NCI-H1092 treated with DMSO at 0.1 percent for 48 hours (cell line): ENCODE data around the gene APBB1.
"Not testable (repeated sequence)": the region's sequence is repeated elsewhere in the genome, so short reads cannot be mapped to it uniquely, and the experiment has no call there.

ENCODE experiments used
- DNase-seq: peaks from one replicate; lab custom pipeline; 2025; lab: John Stamatoyannopoulos, UW

The APBB1 gene

DNA sequence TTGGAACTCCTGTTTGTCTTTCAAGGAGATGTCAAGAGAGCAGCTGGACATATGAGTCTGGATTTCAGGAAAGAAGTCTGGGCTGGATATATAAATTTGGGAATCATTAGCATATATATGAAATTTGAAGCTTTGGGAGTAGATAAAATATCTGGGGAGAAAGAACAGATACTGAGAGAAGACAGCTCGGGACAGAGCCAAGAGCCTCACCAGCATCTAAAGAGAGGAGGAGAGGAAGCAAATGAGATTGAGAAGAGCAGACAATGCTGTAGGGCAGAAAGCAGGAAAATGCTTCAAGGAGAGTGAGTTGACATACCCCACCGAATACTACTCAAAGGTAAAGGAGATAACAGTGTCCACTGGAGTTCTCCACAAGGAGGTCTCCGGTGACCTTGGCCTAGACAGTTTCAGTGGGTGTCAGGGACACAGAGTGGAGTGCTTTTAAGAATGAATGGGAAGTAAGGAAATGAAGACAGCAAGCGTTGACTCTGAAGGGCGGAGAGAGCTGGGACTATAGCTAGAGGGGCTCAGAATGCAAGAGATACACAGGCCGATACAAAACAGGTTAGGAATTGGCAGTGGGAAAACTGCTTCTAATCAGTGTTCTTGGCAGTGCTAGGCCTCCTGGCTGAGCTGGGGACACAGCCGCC lies 862 bp downstream of the APBB1 start:
- DNase-seq: no peak

GRCh38 chr11:6415797-6416196 lies 3.1 kb downstream of the APBB1 start:
- no peak for DNase-seq

- DNase-seq: no peak
Measured at GRCh38 chr11:6414874-6415328, 4.0 kb downstream of the APBB1 start.

- no peak for DNase-seq
Measured at GRCh38 chr11:6413791-6414201, 5.1 kb downstream of the APBB1 start.

- no peak for DNase-seq
Measured at GRCh38 chr11:6411594-6412031, 7.3 kb downstream of the APBB1 start.

- no peak for DNase-seq
Measured at GRCh38 chr11:6410695-6411430, 8.0 kb downstream of the APBB1 start.

GRCh38 chr11:6406370-6406769 lies 12.5 kb downstream of the APBB1 start:
- no peak for DNase-seq

GRCh38 chr11:6405846-6406245 lies 13.0 kb downstream of the APBB1 start:
- DNase-seq: no peak

DNA sequence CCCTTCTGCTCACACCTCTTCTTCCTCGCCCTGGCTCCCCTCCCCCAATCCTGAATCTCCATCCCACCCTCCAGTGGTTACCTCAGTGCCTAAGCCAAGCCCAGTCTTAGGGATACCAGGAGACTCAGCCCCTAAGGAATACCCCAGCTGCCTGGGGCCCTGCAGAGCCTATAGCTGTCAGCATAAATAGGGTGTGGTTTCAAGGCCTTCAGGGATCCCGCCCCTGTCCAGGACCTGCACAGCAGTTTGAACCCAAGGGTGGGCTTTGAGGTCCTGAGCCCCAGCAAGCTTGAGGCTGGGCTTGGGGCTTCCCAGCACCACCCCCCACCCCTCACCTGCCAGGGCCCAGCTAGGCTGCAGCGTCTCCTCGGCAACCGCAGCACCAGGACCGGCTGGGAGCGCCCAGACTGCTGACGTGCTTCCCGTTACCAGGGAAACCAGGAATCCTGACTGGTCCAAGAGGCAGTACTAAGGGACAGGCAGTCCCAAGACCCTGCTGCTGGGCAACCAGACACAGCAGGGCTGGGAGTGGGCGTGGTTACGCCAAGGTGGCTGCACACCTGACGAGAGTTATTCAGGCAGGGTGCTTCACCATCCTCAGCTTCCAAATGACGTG lies 13.7 kb downstream of the APBB1 start:
- no peak for DNase-seq

DNA sequence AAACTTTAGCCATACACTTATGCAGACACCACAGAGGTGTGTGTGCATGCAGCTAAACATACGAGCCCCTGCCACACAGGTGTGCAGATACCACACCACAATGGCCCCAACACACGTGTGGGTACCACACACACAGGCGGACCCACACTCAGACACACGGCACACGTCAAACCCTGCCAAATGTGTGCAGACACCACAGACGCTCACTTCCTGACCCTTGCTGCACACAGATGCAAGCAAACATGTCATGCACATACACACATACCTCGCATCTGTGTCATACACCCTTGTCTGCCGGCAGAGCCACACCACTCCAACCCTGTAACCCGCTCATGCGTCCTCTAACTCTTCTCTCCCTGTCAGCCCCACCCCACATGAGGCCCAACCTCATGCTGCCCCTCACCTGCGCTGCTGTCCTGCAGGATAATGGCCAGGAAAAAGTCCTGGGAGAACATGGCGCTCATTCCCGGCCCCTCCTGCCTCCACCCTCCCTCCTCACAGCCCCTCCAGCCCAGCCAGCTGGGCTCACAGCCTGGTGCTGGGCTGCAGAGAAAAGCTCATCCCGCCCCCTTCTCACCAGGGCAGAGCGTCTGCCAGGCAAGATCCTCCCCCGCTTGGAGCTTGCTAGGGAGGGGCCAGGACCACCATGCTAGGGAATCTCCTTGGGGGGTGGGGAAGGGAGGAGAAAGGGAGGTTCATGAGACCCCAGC lies 14.4 kb downstream of the APBB1 start:
- DNase-seq: no peak

GRCh38 chr11:6403539-6403938 lies 15.4 kb downstream of the APBB1 start:
- no peak for DNase-seq

DNA sequence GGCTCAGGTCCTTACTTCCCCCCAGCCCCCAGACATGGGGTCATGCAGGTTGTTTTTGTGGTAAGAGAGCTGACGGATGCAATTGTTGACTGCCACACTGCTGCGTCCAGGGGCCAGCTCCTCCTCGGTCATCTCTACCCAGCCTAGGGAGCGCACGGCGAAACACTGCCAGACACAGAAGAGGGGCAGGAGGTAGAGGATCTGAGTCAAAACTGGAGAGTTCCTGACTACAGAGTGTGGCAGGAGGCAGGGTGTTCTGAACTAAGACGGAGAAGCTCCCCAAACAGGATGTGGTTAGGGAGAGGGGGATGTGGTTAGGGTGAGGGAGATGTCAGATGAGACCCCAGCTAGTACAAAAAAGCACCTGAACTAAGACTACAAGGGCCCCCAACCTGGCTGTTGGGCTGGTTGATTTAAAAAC lies 16.3 kb downstream of the APBB1 start:
- no peak for DNase-seq

DNA sequence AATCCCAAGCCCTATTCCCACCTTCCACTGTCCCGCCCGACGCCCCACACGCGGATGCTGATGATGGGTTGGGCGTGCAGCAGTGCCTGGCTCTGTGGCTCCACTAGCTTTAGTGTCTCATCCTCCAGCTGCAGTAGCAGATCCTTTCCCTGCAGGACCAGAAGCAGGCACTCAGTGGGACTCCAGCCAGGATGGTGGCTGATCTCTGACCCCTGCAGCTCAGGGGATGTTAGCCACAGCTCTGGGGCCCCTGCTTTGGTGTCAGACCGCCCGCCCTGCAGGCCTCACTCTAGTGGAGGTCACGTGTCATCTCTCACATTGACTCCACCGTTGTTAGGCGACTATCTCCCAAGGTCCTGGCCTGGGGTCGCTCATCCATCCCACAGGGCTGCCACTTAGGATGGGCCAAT lies 16.8 kb downstream of the APBB1 start:
- no peak for DNase-seq

DNA sequence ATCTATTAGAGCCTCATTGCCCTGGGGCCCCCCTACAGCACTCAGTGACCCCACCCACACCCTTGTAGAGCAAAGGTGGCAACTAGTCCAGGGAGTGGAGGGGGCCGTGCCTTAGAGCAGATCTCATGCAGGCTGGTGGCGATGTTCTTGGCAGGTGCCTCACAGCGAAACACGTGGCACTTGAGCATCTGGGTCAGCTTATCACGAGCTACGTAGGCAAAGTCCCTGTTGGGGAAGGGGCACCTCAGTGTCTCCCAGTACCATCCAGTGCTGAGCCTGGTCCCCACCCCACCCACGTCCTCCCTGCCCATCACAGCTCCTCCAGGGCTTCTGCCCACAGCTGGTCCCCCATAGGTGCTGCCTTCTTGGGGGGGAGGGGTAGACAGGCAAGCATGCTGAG lies 17.4 kb downstream of the APBB1 start:
- no peak for DNase-seq

- no peak for DNase-seq
Measured at GRCh38 chr11:6400431-6401345, 18.2 kb downstream of the APBB1 start.

- no peak for DNase-seq
Measured at GRCh38 chr11:6397636-6398035, 21.3 kb downstream of the APBB1 start.

DNA sequence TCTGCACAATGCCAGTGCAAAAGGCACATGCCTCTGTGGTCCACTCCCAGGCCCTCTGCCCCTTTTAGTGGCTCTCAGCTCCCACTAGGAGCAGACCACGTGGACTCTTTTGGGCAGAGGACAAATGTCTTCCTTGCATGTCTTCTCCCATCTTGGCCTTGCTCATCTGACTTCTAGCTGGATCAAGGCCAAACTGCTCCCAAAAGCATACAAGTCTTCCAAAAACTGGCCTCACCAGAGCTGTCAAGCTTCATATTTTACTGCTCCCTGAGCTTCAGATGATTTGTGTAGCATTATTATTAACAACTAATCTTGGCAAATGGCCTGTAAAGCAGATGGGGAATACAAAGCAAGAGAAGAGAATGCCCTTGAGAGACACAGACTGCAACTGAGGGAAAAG lies 21.7 kb downstream of the APBB1 start:
- DNase-seq: no peak

- no peak for DNase-seq
Measured at GRCh38 chr11:6395470-6396060, 23.3 kb downstream of the APBB1 start.

- no peak for DNase-seq
Measured at GRCh38 chr11:6393989-6394670, 24.8 kb downstream of the APBB1 start.

GRCh38 chr11:6392251-6392650 lies 26.6 kb downstream of the APBB1 start:
- not testable (repeated sequence) for DNase-seq
